Astrocyte (in vitro differentiated cells and primary cell): Measurements from ENCODE around the gene TRIO.

Source experiments
- EZH2 ChIP-seq: IDR thresholded peaks from 2 replicates; pipeline ENCODE4 v1.6.1; 2012; ENCODE audit warnings: mild to moderate bottlenecking, low read length, inconsistent platforms; ENCODE audit not compliant: insufficient read depth
- TF ChIP-seq, protein P1 (sequence below): IDR thresholded peaks from 2 replicates; pipeline ENCODE4 v1.5.1; 2011; ENCODE audit warnings: low read depth, mild to moderate bottlenecking, inconsistent platforms, low read length, moderate library complexity; ENCODE audit not compliant: insufficient read depth

DNA sequence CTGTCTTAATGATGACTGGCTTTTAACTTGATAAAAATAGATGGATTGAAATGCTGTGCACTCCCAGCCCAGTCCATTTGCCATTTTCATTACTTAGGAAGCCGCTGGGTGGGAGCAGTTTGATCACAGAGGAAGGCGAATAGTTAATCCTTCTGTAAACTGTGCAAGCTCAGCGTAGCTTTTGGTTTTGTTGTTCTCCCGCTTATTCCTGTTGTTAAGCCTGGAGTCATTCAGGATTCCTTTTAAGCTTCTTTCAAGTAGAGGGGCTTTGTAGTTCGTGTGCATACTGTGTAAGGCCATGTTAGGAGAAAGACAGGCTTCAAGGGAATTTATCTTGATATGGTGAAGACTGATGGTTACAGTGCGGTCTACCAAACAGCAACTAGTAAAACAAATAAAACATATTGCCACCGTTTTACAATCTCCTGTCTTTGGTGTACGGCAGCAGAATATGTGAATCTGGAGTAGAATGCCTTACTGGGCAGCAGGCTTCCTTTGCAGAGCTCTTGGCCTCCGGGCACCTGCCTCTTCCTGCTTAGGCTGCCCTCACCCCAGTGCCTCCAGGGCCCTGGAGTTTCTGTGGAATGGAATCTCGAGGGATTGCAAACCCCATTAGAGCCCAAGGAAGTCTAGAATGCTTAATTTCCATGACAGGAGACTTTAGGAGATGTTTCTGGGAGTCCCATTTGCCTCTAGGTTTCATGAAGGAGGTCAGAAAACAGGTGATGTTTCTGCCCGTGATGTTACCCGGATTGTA is 141.4 kb downstream of the TRIO start:
- TF ChIP-seq, protein P1, sequence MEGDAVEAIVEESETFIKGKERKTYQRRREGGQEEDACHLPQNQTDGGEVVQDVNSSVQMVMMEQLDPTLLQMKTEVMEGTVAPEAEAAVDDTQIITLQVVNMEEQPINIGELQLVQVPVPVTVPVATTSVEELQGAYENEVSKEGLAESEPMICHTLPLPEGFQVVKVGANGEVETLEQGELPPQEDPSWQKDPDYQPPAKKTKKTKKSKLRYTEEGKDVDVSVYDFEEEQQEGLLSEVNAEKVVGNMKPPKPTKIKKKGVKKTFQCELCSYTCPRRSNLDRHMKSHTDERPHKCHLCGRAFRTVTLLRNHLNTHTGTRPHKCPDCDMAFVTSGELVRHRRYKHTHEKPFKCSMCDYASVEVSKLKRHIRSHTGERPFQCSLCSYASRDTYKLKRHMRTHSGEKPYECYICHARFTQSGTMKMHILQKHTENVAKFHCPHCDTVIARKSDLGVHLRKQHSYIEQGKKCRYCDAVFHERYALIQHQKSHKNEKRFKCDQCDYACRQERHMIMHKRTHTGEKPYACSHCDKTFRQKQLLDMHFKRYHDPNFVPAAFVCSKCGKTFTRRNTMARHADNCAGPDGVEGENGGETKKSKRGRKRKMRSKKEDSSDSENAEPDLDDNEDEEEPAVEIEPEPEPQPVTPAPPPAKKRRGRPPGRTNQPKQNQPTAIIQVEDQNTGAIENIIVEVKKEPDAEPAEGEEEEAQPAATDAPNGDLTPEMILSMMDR: no peak
- no peak for TF ChIP-seq EZH2
